Skin epidermis (tissue), 12 donors: Measurements from ENCODE around the gene IRF6.

Source experiments
- H3K27ac ChIP-seq, 21 experiments: fragments of 200-600 bp; sonication (generic) in 11 of 21; one replicate each; pipeline ENCODE4 v1.5.0; 2020; ENCODE audit warnings: mild to moderate bottlenecking in 3 of 21, inconsistent platforms in 2 of 21, moderate library complexity in 2 of 21
- H3K4me3 ChIP-seq, 7 experiments: fragments of 200-600 bp; sonication (generic) in 2 of 7; one replicate each; pipeline ENCODE4 v1.5.0; 2020; ENCODE audit warnings: inconsistent platforms in 2 of 7, mild to moderate bottlenecking in 2 of 7, moderate library complexity in 1 of 7

The IRF6 gene

DNA sequence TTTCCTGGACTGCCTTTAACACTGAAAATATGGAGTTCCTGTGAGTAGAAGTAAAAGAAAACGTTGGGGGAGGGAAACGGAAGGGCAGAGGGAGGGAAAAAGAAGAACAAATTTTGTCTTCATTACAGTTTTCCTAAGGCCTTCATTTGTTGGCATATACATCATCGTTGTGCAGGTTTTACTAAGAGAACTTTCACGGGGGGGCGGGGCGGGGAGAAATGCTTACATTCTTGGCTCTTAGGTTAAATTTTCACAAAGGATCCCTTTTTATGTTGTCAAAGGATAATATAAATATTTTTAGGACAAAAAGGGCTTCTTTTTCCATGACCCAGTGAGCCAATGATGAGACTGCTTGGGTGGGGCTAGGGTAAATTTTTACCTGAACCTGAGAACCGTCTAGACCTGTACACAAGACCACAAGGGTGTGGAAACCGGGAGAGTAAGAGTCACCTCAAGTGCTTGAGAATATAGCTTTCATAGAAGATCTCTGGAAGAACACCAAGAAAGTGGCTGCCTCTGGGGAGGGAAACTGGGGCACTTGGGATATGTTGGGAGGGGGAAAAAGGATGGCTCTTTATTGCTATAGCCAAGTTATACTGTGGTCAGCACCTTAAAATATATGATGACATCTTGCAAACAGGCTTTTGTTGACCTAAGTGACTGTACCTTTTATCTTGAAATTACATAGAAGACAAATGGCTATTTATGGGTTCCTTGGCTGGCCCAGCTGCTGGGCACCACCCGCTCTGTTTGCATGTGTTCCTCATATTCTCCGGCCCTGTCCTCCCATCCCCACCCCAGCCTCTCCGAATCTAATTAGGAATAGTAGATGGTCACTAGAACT lies 19.9 kb upstream of the IRF6 start:
- H3K4me3 ChIP-seq: no peak overlapping the region
- peak overlapping the region in 15 of 21 experiments; percentile 12 to 75 (median 33) for H3K27ac ChIP-seq

- no peak overlapping the region for H3K4me3 ChIP-seq
- peak overlapping the region in 19 of 21 experiments; percentile 6 to 76 (median 54) for H3K27ac ChIP-seq
Measured at GRCh38 chr1:209823143-209824041, 17.4 kb upstream of the IRF6 start.

GRCh38 chr1:209822706-209823105 lies 16.8 kb upstream of the IRF6 start:
- H3K4me3 ChIP-seq: no peak overlapping the region
- peak overlapping the region in 13 of 21 experiments; percentile 23 to 76 (median 61) for H3K27ac ChIP-seq

DNA sequence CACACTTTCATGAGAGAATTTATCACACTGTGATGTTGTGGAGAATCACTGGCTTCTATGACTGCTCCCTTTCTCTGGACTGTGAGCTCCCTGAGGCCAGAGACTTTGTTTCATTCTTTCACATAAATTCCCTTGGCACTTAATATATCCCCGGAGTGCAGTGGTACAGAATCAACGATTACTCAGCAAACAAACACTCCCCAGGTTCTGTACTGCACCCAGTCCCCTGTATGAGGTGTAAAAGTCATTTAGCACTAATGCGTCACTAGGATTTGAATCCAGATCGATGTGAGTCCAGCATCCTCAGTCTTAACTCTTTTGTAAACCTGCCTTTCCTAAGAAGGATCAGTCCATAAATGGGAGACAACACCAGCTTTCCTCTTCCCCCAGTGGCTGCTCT lies 15.0 kb upstream of the IRF6 start:
- H3K4me3 ChIP-seq: no peak overlapping the region
- H3K27ac ChIP-seq: no peak overlapping the region

DNA sequence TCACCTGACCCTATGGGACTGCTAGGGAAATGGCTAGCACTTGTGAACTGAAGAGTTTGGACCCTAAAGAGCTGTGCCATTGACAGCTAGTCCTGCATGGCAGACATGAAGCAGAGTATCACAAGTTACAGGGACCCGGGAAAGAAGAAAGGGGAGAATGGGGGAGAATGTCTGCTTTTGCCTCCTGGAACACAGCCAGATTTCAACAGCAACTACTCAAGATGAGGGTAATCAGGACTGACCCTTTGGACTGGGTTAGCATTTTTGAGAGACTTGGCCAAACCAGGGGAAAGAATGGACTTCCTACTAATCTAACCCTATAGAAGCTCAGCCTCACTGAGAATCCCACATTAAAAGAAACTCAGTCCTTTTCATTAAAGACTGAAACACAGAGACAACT lies 13.1 kb upstream of the IRF6 start:
- H3K4me3 ChIP-seq: no peak overlapping the region
- H3K27ac ChIP-seq: no peak overlapping the region

DNA sequence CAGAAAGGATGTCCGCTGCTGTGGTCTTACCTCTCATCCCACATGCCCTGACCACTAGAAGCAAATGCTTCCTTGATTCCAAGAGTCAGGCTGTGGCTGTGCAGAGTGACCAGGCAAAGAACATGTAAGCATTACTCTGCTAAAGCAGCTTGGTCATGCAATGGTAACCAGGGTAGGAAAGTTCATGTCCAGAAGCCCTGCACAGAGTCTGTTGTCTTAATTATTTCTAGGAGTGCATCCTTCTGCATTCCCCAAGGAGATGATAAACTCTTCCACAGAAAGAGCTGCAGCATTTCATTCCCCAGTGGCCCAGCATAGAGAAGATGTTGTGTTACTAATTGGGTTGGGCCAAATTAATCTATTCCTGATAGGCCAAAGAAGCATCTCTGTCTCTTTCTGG lies 11.7 kb upstream of the IRF6 start:
- Histone ChIP-seq H3K4me3 (no peak overlapping the region), H3K27ac (peak overlapping the region in 4 of 21 experiments; percentile 52 to 97 (median 80))

DNA sequence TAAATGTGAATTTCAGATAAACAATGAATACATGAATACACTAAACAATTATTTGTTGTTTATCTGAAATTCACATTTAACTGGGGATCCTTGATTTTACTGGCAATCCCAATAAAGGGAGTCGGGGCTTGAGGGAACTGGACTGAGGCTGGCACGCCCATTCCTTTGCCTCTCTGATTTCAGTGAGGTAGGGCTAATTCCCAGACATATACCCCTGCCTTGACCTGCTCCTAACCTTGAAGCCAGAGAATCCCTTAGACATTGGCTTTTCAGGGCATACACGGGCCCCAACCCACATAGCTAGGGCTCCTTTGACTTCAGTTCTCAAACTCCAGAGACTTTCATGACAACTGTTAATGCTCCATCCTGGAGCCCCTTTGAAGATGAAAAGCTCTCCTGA lies 11.0 kb upstream of the IRF6 start:
- Histone ChIP-seq H3K27ac (peak overlapping the region in 13 of 21 experiments; percentile 2 to 97 (median 87)), H3K4me3 (no peak overlapping the region)

DNA sequence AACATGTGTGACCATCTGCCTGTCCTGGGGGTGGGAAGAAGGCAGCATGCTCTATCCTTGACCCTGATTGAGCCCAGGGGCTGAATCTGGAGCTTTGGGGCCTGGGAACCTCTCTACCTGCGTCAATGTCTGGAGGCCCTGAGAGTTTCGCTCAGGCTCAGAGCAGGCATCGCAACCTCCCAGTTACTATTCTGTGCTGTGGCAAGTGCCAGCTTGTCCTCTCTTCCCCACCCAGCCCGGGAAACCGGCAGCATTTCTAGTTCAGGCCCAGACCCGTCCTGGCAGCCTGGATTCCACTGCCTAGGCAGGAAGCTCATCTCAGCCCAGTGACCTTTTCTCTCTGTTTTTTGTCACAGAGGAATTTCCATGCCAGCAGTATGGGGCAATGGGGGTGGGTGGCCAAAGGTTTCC lies 10.0 kb upstream of the IRF6 start:
- H3K27ac ChIP-seq: peak overlapping the region in 20 of 21 experiments; percentile 57 to 97 (median 86)
- H3K4me3 ChIP-seq: no peak overlapping the region

- Histone ChIP-seq H3K4me3 (no peak overlapping the region), H3K27ac (peak overlapping the region in 20 of 21 experiments; percentile 57 to 97 (median 86))
Measured at GRCh38 chr1:209815490-209815889, 9.5 kb upstream of the IRF6 start.

GRCh38 chr1:209813902-209814301 lies 8.0 kb upstream of the IRF6 start:
- H3K4me3 ChIP-seq: no peak overlapping the region
- peak overlapping the region in 2 of 21 experiments; percentile 83 to 97 for H3K27ac ChIP-seq

DNA sequence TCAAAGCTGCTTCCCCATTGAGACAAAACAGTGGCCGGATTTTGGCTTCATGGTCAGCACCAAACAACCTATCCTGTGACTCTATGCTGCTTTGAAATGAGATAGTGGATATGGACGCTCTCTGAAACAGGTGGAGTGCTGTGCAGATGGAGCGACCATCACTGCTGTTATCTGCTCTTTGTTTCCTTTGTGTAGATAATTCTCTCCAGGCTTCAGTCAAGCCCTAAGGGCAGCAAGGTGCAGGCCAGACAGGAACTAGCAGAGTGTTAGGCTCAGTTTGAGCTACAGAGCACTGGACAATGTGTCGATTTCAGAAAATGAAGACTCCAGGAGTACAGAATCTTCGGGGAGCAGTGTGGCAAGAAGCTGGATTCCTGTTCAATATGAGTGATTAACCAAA lies 4.8 kb upstream of the IRF6 start:
- Histone ChIP-seq H3K27ac (no peak overlapping the region), H3K4me3 (no peak overlapping the region)

GRCh38 chr1:209809611-209810010 lies 3.7 kb upstream of the IRF6 start:
- Histone ChIP-seq H3K27ac (peak overlapping the region in 3 of 21 experiments; percentile 18 to 59 (median 32)), H3K4me3 (no peak overlapping the region)

DNA sequence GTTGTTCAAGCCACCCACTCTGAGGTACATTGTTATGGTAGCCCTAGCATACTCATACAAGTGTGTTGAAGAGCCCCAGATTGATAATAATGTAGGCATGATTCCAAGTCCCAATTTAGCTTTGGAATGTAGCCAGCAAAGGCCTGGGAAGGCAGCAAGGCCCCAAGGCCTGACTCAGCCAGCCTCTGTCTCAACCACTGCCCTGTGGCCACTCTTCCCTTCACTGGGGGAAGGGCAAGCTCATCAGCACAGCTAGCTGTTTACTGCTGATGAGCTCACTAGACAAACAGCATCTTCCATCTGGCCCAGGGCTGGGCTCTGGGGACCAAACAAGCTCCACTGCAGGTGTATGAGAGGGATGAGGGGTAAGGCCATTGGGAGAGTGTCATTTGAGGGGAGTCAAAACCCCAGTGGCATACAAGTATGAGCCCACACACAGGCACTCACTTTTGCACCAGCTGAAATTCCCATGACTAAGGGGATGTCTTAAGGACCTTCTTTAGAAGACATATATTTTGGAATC lies 2.2 kb upstream of the IRF6 start:
- no peak overlapping the region for H3K4me3 ChIP-seq
- H3K27ac ChIP-seq: peak overlapping the region in 3 of 21 experiments; percentile 9 to 88 (median 29)

DNA sequence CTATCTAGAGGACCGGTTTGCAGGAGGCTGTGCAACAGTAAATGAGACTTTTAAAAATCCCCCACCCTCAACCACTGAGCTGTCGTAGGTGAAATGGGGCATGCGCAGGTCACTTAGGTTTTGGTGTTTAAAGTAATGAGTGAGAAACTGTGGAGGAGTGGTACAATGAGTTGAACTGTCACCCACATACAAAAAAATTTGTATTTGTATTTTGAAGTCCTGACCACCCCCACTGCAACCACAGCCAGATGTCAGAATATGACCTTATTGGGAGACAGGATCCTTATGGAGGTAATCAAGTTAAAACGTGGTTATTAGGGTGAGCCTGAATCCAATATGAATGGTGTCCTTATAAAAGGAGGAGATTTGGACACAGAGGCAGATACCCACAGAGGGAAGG lies 1.6 kb upstream of the IRF6 start:
- H3K4me3 ChIP-seq: no peak overlapping the region
- H3K27ac ChIP-seq: peak overlapping the region in 3 of 21 experiments; percentile 8 to 88 (median 29)

DNA sequence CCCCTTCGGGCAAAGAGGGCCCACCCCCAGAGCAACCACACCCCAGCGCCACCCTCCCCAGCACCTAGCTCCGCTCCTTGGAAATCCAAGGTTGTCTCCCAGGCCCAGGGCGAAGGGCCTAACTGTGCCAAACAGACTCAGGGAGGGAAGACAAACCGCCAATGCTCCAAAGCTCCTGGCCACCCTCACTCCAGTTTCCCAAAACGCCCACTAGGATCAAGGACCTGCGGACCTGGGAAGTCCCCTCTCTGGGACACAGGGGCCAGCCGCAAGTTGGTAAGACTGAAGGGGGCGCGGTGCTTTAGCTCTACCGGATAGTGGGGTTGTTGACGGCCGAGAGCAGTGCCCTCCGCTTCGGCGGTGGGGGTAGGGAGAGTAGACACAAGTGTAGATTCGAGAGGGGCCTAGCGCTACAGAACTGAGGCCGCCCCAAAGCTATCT lies 581 bp downstream of the IRF6 start:
- Histone ChIP-seq H3K27ac (peak overlapping the region; percentile 60 to 97 (median 89)), H3K4me3 (peak overlapping the region; percentile 38 to 64 (median 59))

- H3K4me3 ChIP-seq: peak overlapping the region in 5 of 7 experiments; percentile 15 to 64 (median 60)
- peak overlapping the region in 2 of 21 experiments; percentile 28 to 32 for H3K27ac ChIP-seq
Measured at GRCh38 chr1:209803568-209803967, 2.4 kb downstream of the IRF6 start.

- peak overlapping the region in 3 of 7 experiments; percentile 15 to 61 (median 60) for H3K4me3 ChIP-seq
- H3K27ac ChIP-seq: peak overlapping the region in 7 of 21 experiments; percentile 3 to 52 (median 32)
Measured at GRCh38 chr1:209802780-209803152, 3.2 kb downstream of the IRF6 start.

GRCh38 chr1:209802117-209802779 lies 3.7 kb downstream of the IRF6 start:
- Histone ChIP-seq H3K27ac (peak overlapping the region in 10 of 21 experiments; percentile 3 to 60 (median 38)), H3K4me3 (peak overlapping the region in 2 of 7 experiments; percentile 60 to 61)
